GM21423 (cell line): ENCODE measurements around the gene MRFAP1L1.

ENCODE experiments used
- ATAC-seq: cut with Tn5 transposase; IDR thresholded peaks from one replicate; pipeline ENCODE4 v1.9.1; 2021; ENCODE audit warnings: mild to moderate bottlenecking, moderate library complexity; ENCODE audit not compliant: unreplicated experiment

MRFAP1L1 gene

GRCh38 chr4:6665320-6665654 is 44.4 kb downstream of the MRFAP1L1 start:
- ATAC-seq = no peak

- no peak for ATAC-seq
These were observed 45.9 kb downstream of the MRFAP1L1 start for GRCh38 chr4:6663596-6664393.

- no peak for ATAC-seq
These were observed 47.1 kb downstream of the MRFAP1L1 start for GRCh38 chr4:6662591-6662990.

- ATAC-seq = no peak
These were observed 49.2 kb downstream of the MRFAP1L1 start for GRCh38 chr4:6660430-6660829.

- no peak for ATAC-seq
These were observed 49.8 kb downstream of the MRFAP1L1 start for GRCh38 chr4:6659897-6660296.

- ATAC-seq = no peak
These were observed 51.0 kb downstream of the MRFAP1L1 start for GRCh38 chr4:6658597-6659075.

GRCh38 chr4:6658209-6658595 is 51.5 kb downstream of the MRFAP1L1 start:
- ATAC-seq = no peak
